ENCODE measurements around the gene GPX4.

Gene GPX4

DNA sequence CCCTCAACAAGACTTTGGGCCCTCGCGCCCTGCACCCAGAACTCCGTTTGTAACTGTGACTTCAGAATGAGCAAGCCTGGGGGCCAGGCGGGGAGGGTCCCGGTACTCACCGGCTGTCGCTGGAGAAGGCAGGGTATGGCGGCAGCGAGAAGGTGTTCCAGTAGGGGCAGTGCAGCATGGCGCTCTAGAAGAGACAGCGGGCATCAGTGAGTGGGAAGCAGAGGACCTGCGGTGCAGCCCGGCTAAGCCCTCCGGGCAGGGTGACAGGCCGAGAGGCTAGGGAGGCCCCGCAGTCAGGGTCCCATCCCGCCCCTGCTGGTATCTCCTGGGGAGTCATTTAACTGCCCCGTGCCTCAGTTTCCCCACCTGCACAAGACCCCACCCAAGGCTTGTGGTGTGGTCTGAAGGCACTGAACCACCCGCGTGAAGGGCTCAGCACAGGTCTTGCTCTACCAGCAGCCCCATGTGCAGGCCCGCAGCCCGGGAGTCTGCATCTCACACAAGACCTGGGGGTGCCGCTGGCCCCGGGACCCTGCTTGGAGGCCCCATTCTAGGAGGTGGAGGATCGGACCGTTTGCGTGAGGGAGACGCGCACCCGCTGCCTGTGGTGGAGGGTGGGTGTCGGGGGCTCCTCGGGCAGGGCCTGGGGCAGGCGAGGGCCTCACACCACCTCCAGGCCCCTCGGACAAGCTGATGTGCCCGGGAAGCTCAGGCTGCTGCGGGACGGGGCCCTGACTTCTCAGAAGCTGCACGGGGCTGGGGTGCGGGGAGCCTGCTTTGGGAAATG lies 45.7 kb downstream of the GPX4 start:
- no peak for DNase-seq (ENCODE audit: low read depth)

DNA sequence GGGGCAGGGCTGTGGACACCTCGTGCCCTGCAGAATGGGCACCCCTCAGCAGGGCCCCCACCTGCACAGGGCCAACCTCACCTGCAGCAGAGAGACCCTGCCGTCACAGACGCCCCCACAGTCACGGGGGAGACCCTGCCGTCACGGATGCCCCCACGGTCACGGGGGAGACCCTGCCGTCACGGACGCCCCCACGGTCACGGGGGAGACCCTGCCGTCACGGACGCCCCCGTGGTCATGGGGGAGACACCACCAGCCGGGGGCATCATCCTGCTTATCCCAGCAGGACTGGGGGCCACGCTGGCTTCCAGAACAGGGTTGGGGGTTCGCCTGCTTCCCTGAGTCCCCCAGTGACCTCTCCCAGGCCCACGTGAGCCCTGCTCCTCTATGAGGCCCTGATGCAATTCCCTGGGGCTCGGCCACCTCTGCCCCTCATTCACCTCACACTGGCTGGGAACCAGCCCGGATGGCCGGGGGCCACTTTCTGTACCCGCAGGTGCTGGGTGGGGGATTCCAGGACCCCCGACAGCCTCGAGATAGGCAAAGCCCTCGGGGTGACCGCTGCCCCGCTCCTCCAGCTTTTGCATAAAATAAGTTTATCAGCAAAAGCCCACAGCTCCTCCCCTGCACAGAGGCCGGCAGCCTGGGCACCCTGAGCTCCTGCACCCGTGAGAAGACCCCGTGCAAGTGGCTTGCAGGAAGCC lies 46.7 kb downstream of the GPX4 start:
- DNase-seq (ENCODE audit: low read depth), result no peak

GRCh38 chr19:1151037-1151724 lies 47.4 kb downstream of the GPX4 start:
- DNase-seq (ENCODE audit: low read depth), result no peak

DNA sequence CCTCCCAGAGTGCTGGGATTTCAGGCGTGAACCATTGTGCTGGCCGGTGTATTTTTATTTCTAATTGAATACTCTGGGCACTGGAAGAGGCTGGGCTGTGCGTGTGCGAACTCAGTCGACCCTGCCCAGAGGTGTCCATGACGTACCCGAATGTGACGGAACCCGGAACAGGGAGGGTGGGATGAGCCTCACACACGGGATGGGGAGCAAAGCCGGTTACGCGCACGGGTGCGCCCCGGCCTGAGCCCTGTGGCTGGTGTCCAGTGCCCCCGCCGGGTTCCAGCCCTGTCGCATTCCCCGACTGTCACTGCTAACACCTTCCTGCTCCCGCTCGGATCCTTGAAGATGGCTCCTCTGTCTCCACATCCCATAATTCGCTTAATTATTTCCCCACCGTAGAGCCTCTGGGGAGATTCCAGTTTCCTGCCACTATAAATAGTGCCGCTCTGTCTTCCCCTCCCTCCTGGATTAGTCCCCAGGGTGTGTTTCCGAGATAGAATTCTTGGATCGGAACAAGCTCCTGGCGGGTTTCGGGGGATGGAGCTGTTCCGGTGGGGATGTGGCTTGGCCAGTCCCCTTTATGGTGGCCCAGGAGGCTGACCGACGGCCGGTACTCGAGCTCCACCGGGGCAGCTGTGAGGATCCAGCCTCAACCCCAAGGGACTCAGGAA lies 48.3 kb downstream of the GPX4 start:
- DNase-seq (ENCODE audit: low read depth), result no peak

- no peak for DNase-seq (ENCODE audit: low read depth)
These were observed 50.3 kb downstream of the GPX4 start for GRCh38 chr19:1153891-1154730.

DNA sequence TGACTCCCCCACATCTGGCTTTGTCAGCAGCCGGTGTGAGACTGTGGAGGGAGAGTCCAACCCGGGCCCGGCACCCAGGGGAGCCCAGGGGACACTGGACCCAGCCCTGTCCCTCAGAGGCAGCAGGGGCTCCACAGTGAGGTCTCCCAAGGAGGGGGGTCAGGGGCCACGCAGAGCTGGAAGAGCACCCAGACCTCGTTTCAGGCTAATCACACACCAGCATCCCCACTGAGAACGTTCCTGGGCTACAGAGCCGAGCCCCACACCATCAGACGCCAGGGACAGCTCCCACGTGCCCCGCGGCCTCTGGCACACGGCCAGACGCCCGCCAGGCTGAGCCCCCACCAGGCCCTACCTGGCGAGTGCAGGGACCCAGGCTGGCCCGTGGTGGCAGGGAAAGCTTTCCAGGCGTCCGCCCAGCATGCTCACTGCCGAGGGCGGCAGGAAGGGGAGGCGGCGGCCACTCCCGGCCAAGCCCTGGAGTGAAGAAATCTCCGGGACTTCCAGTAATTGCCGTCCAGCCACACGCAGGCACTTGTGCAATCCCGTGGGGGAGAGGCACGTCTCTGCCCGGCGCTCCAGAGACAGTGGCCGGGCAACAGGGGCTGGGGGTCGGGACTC lies 51.0 kb downstream of the GPX4 start:
- no peak for DNase-seq (ENCODE audit: low read depth)

DNA sequence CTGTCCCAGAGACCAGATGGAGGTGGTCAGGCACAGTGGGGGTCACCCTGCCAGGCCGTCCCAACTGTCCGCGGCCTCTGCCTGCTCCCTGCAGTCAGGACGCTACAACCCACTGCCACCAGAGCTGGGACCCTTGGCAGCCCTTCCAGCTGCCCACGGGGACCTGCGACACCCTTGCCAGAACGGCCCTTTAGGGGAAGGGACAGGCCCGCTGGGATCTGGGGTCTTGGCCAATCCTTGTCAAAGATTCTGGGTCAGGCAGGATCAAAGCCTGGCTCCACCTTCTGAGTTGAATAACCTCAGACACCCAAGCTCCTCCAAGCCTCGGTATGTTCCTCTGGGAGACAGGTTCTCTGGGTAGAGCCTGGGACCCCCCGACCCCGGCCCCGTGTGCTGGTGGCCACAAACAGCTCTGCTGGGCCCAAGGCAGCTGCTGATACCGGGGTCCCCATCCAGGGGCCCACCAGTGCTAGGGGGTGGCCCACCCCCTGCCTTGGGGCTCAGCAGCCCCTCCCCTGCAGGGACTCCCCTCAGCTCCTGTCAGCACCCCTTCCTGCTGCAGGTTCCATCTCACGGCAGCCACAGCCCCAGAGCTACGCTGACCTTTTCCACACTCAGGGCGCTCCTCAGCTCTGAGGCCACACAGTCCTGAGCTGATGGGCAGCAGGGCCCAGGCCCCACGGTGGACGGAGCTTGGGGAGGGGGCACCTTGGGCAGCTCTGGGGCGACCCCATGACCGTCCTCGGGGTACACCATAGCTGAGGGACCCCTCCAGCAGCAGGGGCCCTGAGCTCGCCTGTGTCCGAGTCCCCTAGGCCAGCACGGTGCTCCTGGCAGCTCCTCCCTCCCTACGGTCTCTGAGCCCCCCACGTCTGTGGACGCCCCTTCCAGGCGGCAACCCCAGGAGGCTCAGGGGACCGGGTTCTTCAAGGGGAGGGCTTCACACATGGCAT lies 51.8 kb downstream of the GPX4 start:
- DNase-seq (ENCODE audit: low read depth), result no peak

Data from stimulated activated CD8-positive, alpha-beta memory T cell treated with anti-CD3 and anti-CD28 coated beads, Interleukin-7, amount 100 ng/mL, for 24 hours (primary cell).